ENCODE measurements around the gene FBL. TPM values are rescaled to one million over a fixed set of nuclear protein-coding genes. Genes with fewer than 3 reads are reported as not detected.

The FBL gene
- 157 and 169 TPM in 2 replicates for total RNA-seq

GRCh38 chr19:39845933-39846677, at the start of gene FBL:
TSS of gene FBL (minus strand) at chr19:39846379. CDS start at chr19:39846300, 79 bp downstream.

GRCh38 chr19:39833464-39834286, 12.5 kb downstream of the FBL start, which contains the start of gene DYRK1B:
TSS of gene DYRK1B (minus strand) at chr19:39834162. CDS start at chr19:39831867, 2,295 bp downstream.

Other genes with a start within 250 kb of the FBL start
- not detected in 2 replicates for gene LGALS13, start 243.9 kb downstream of the FBL start, total RNA-seq
- gene LGALS16, start 190.5 kb downstream of the FBL start, total RNA-seq = not detected in 2 replicates
- not detected in 2 replicates for gene LGALS14, start 141.9 kb downstream of the FBL start, total RNA-seq
- not detected in 2 replicates for gene CLC, start 108.3 kb downstream of the FBL start, total RNA-seq
- gene LEUTX, start 67.5 kb downstream of the FBL start, total RNA-seq = not detected in 2 replicates
- gene DYRK1B, start 12.2 kb downstream of the FBL start, total RNA-seq = 7.5 and 8.3 TPM in 2 replicates
- 0.43 and 0.96 TPM in 2 replicates for gene FCGBP, start 88.3 kb upstream of the FBL start, total RNA-seq
- 98.9 and 146 TPM in 2 replicates for gene PSMC4, start 124.8 kb upstream of the FBL start, total RNA-seq
- 0.24 and 1.5 TPM in 2 replicates for gene ZNF546, start 150.7 kb upstream of the FBL start, total RNA-seq
- gene ZNF780B, start 209.9 kb upstream of the FBL start, total RNA-seq = 3.4 and 10.9 TPM in 2 replicates
- gene ZNF780A, start 244.6 kb upstream of the FBL start, total RNA-seq = 7.0 and 8.7 TPM in 2 replicates

All from tracheal epithelial cell (primary cell).